ENCODE measurements around the gene FRMPD2.

DNA sequence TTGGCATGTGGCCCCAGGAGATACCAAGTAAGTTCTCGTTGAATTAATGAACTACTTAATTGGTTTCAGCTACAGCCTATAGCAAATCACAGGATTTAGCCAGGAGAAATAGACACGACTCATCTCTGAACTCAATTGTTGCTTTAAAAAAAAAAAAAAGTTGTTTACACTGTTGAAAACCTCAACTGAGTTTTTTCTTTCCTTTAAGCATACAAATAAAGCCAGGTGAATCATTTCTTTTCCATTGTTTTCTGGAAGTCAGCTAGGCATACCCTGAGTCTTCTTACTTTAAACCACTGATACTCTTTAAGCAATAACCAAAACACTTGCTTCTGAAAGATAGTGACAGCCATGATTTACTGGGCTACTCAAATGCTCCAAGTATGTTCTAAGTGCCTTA is 755 bp downstream of the FRMPD2 start:
- TF ChIP-seq, protein P1, sequence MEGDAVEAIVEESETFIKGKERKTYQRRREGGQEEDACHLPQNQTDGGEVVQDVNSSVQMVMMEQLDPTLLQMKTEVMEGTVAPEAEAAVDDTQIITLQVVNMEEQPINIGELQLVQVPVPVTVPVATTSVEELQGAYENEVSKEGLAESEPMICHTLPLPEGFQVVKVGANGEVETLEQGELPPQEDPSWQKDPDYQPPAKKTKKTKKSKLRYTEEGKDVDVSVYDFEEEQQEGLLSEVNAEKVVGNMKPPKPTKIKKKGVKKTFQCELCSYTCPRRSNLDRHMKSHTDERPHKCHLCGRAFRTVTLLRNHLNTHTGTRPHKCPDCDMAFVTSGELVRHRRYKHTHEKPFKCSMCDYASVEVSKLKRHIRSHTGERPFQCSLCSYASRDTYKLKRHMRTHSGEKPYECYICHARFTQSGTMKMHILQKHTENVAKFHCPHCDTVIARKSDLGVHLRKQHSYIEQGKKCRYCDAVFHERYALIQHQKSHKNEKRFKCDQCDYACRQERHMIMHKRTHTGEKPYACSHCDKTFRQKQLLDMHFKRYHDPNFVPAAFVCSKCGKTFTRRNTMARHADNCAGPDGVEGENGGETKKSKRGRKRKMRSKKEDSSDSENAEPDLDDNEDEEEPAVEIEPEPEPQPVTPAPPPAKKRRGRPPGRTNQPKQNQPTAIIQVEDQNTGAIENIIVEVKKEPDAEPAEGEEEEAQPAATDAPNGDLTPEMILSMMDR (IDR thresholded peaks at IDR 0.05): no peak
- TF ChIP-seq POLR2AphosphoS5 (IDR thresholded peaks at IDR 0.05) (no peak), POLR2A (IDR thresholded peaks at IDR 0.05) (no peak)

Measured in transverse colon (tissue), 4 donors.